ENCODE data around the gene SPRTN. TPM values are rescaled to one million over a fixed set of nuclear protein-coding genes. Genes with fewer than 3 reads are reported as not detected.

SPRTN gene
- total and polyA plus RNA-seq, 10 donors = 3.1 to 28.7 (median 11.6) TPM

DNA sequence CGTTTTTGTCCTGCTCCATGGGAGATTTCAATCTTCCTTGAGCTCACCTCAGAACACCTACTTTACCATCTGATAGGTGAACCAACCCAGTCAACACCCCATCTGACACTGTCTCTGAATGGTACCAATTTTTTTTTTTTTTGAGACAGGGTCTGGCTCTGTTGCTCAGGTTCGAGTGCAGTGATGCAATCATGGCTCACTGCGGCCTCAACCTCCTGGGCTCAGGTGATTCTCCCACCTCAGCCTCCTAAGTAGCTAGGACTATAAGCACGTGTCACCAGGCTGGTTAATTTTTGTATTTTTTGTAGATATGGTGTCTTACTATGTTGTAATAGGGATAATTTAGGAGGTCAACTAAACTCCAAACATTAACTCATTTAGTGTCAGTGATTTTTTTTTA is 36.3 kb downstream of the SPRTN start:
- H3K36me3 ChIP-seq = peaks cover 0 to 23% (median 6%) of the 10 kb centered on the region in 6 donors
- peaks cover 0 to 42% (median 23%) of the 10 kb centered on the region in 6 donors for H3K4me1 ChIP-seq
- DNase-seq = no peak
- no peaks in the 10 kb centered on the region for H3K27me3 ChIP-seq (replicated peaks in 1 of 7)
- no peaks in the 10 kb centered on the region for H3K9me3 ChIP-seq
- intact Hi-C loops (cut with DNase I; ENCODE audit: low total_unique reads) = no loop called here
- no peak overlapping the region for H3K4me3 ChIP-seq
- 87 to 94% (median 90%) methylated on average over 4 of the region's 4 CpGs for WGBS, 5 donors
- no peak overlapping the region for H3K27ac ChIP-seq
- TF ChIP-seq POLR2A (IDR thresholded peaks at IDR 0.05) (no peak), POLR2AphosphoS5 (IDR thresholded peaks at IDR 0.05) (no peak)
- TF ChIP-seq, protein P1, sequence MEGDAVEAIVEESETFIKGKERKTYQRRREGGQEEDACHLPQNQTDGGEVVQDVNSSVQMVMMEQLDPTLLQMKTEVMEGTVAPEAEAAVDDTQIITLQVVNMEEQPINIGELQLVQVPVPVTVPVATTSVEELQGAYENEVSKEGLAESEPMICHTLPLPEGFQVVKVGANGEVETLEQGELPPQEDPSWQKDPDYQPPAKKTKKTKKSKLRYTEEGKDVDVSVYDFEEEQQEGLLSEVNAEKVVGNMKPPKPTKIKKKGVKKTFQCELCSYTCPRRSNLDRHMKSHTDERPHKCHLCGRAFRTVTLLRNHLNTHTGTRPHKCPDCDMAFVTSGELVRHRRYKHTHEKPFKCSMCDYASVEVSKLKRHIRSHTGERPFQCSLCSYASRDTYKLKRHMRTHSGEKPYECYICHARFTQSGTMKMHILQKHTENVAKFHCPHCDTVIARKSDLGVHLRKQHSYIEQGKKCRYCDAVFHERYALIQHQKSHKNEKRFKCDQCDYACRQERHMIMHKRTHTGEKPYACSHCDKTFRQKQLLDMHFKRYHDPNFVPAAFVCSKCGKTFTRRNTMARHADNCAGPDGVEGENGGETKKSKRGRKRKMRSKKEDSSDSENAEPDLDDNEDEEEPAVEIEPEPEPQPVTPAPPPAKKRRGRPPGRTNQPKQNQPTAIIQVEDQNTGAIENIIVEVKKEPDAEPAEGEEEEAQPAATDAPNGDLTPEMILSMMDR (IDR thresholded peaks at IDR 0.05 in 8 of 11, conservative IDR thresholded peaks at IDR 0.05 in 3 of 11) = no peak

DNA sequence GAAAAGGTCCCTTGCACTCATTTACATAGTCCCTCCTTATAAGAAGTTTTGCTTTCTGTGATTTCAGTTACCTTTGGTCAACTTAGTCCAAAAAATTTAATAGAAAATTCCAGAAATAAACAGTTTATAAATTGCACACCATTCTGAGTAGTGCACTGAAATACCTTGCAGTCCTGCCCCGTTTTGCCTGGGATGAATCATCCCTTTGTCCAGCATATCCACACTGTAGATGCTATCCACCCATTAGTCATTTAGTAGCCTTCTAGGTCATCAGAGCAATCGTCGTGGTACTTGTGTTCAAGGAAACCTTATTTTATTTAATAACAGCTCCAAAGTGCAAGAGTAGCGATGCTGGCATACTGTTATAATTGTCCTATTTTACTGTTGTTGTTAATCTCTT is 38.0 kb downstream of the SPRTN start:
- Histone ChIP-seq H3K27ac (no peak overlapping the region), H3K36me3 (peaks cover 0 to 6% (median 0%) of the 10 kb centered on the region in 6 donors), H3K9me3 (no peaks in the 10 kb centered on the region), H3K4me1 (peaks cover 0 to 57% (median 26%) of the 10 kb centered on the region in 6 donors), H3K27me3 (replicated peaks in 1 of 7) (no peaks in the 10 kb centered on the region), H3K4me3 (no peak overlapping the region)
- intact Hi-C loops (cut with DNase I; ENCODE audit: low total_unique reads) = no loop called here
- TF ChIP-seq, protein P1 (IDR thresholded peaks at IDR 0.05 in 8 of 11, conservative IDR thresholded peaks at IDR 0.05 in 3 of 11) = no peak
- TF ChIP-seq POLR2AphosphoS5 (IDR thresholded peaks at IDR 0.05) = no peak
- no peak for TF ChIP-seq POLR2A (IDR thresholded peaks at IDR 0.05)
- no peak for DNase-seq
- whole genome bisulfite sequencing, 5 donors = 60 to 95% (median 80%) methylated on average over 4 of the region's 4 CpGs

DNA sequence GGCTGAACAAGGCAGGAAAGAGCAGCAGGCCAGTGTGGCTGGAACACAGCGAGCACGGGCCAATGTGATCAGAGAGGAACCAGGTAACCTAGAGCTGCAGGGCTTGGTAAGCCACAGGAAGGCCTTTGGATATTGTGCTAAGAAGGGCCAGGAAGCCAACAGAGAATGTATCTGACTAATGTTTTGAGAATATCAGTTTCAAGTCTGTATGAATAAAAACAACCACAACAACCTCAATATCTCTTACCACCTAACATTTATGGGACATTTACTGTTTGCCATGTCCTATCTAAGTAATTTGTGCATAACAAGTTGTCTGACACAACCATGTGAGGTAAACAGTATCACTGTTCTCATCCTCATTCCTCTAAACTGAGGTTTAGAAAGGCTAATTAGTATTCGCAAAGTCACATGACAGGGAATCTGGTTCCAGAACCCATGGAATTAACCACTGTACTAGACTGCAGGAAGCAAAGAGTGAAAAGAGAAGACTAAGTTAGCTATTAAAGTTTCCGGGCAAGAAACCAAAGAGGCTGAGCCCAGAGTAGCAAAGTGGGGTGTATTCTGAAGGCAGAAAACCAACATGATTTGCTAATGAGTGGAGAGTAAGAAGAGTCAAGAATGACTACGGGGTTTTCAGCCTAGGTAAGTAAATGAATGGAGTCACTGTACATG is 38.9 kb downstream of the SPRTN start:
- TF ChIP-seq POLR2AphosphoS5 (IDR thresholded peaks at IDR 0.05) (no peak), POLR2A (IDR thresholded peaks at IDR 0.05) (no peak)
- TF ChIP-seq, protein P1 (IDR thresholded peaks at IDR 0.05 in 8 of 11, conservative IDR thresholded peaks at IDR 0.05 in 3 of 11) = no peak
- 54 to 74% (median 64%) methylated on average over 5 of the region's 5 CpGs for WGBS, 5 donors
- H3K4me3 ChIP-seq = no peak overlapping the region
- H3K9me3 ChIP-seq = no peaks in the 10 kb centered on the region
- peaks cover 3 to 66% (median 30%) of the 10 kb centered on the region in 6 donors for H3K4me1 ChIP-seq
- H3K27me3 ChIP-seq (replicated peaks in 1 of 7) = no peaks in the 10 kb centered on the region
- H3K27ac ChIP-seq = peak overlapping the region in 1 of 8 donors; percentile 40
- intact Hi-C loops (cut with DNase I; ENCODE audit: low total_unique reads) = no loop called here
- peaks cover 0 to under 1% (median 0%) of the 10 kb centered on the region in 6 donors for H3K36me3 ChIP-seq
- DNase-seq = no peak

DNA sequence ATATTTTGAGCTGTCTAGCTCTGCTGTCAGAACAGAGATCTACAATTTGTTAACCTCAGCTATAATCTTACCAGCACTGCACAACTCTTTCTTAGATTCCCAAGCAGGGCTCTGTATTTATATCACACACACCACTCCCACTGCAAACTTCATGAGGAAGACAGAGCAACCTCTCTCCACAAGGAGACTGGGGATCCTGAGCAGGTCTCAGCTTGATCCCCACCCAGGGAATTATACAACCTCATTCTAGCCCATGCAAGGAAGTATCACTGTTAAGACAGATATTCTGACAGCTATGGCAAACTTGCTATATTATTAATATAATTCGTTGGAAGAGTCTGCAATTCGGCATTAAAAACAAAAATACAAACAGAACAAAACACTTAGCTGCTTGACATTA is 43.6 kb downstream of the SPRTN start:
- intact Hi-C loops (cut with DNase I; ENCODE audit: low total_unique reads) = no loop called here
- peaks cover 4 to 92% (median 40%) of the 10 kb centered on the region in 6 donors for H3K4me1 ChIP-seq
- no peak for TF ChIP-seq POLR2A (IDR thresholded peaks at IDR 0.05)
- TF ChIP-seq, protein P1 (IDR thresholded peaks at IDR 0.05 in 8 of 11, conservative IDR thresholded peaks at IDR 0.05 in 3 of 11) = no peak
- no peak for TF ChIP-seq POLR2AphosphoS5 (IDR thresholded peaks at IDR 0.05)
- no peak overlapping the region for H3K27ac ChIP-seq
- DNase-seq = no peak
- H3K36me3 ChIP-seq = no peaks in the 10 kb centered on the region
- H3K9me3 ChIP-seq = no peaks in the 10 kb centered on the region
- 74 to 89% (median 78%) methylated on average over 2 of the region's 2 CpGs for WGBS, 5 donors
- no peaks in the 10 kb centered on the region for H3K27me3 ChIP-seq (replicated peaks in 1 of 7)
- no peak overlapping the region for H3K4me3 ChIP-seq
